Dedifferentiated amniotic fluid mesenchymal stem cell (primary cell): ENCODE results near the gene STARD13.

ENCODE experiments used
- DNase-seq: peaks from one replicate; pipeline ENCODE4 v3.0.0-alpha.2; 2016; ENCODE audit errors: extremely low spot score

Gene STARD13

GRCh38 chr13:33307843-33308242 lies 22.3 kb upstream of the STARD13 start:
- DNase-seq: no peak

GRCh38 chr13:33303855-33304597 lies 18.5 kb upstream of the STARD13 start:
- DNase-seq: no peak

- DNase-seq: no peak
Measured at GRCh38 chr13:33299626-33300025, 14.1 kb upstream of the STARD13 start.

- no peak for DNase-seq
Measured at GRCh38 chr13:33296793-33297425, 11.4 kb upstream of the STARD13 start.

GRCh38 chr13:33292712-33293111 lies 7.2 kb upstream of the STARD13 start:
- no peak for DNase-seq

GRCh38 chr13:33290421-33290965 lies 4.9 kb upstream of the STARD13 start:
- no peak for DNase-seq

- no peak for DNase-seq
Measured at GRCh38 chr13:33289966-33290365, 4.4 kb upstream of the STARD13 start.

GRCh38 chr13:33287142-33287882 lies 1.8 kb upstream of the STARD13 start:
- no peak for DNase-seq

- no peak for DNase-seq
Measured at GRCh38 chr13:33286128-33286527, 573 bp upstream of the STARD13 start.

GRCh38 chr13:33284916-33285315 lies 639 bp downstream of the STARD13 start:
- DNase-seq: no peak

- no peak for DNase-seq
Measured at GRCh38 chr13:33284031-33284430, 1.5 kb downstream of the STARD13 start.

- DNase-seq: no peak
Measured at GRCh38 chr13:33283195-33283911, 2.2 kb downstream of the STARD13 start.

- DNase-seq: no peak
Measured at GRCh38 chr13:33281951-33282595, 3.5 kb downstream of the STARD13 start.

GRCh38 chr13:33280923-33281322 lies 4.6 kb downstream of the STARD13 start:
- no peak for DNase-seq

- no peak for DNase-seq
Measured at GRCh38 chr13:33280279-33280905, 5.2 kb downstream of the STARD13 start.

- peak; percentile 59 for DNase-seq
Measured at GRCh38 chr13:33279414-33280278, 5.9 kb downstream of the STARD13 start.

- DNase-seq: no peak
Measured at GRCh38 chr13:33278913-33279312, 6.6 kb downstream of the STARD13 start.

- DNase-seq: no peak
Measured at GRCh38 chr13:33277946-33278345, 7.6 kb downstream of the STARD13 start.

GRCh38 chr13:33277037-33277740 lies 8.4 kb downstream of the STARD13 start:
- DNase-seq: no peak
